Liver (tissue), 9 donors: ENCODE data around the gene CDC25A. TPM values are rescaled to one million over a fixed set of nuclear protein-coding genes. Genes with fewer than 3 reads are reported as not detected.

Source experiments
- DNase-seq: peaks from one replicate; pipeline ENCODE4 v3.0.0-alpha.2; 2017; ENCODE audit warnings: low spot score
- H3K27ac ChIP-seq, 2 donors: one replicate each; pipeline ENCODE4 v1.7.0; 2013; ENCODE audit warnings: inconsistent platforms in 2 of 2, low read length in 2 of 2, control low read depth in 1 of 2, low read depth in 1 of 2, mild to moderate bottlenecking in 1 of 2
- H3K27me3 ChIP-seq, 4 donors: one replicate each; pipeline versions ENCODE4 v1.6.1 to v1.7.0; 2013; ENCODE audit warnings: low read length in 3 of 4, inconsistent platforms in 1 of 4, mild to moderate bottlenecking in 1 of 4, moderate library complexity in 1 of 4; ENCODE audit not compliant: control insufficient read depth in 4 of 4, insufficient read depth in 4 of 4
- H3K36me3 ChIP-seq, 4 donors: one replicate each; pipeline versions ENCODE4 v1.6.1 to v1.7.0; 2013; ENCODE audit warnings: low read length in 3 of 4, mild to moderate bottlenecking in 3 of 4, low read depth in 1 of 4, moderate library complexity in 1 of 4; ENCODE audit not compliant: control insufficient read depth in 4 of 4, insufficient read depth in 3 of 4
- H3K4me1 ChIP-seq, 4 donors: one replicate each; pipeline versions ENCODE4 v1.6.1 to v1.7.0; 2013; ENCODE audit warnings: low read length in 3 of 4, mild to moderate bottlenecking in 3 of 4, moderate library complexity in 1 of 4; ENCODE audit not compliant: control insufficient read depth in 4 of 4, insufficient read depth in 4 of 4
- H3K4me3 ChIP-seq, 3 donors: one replicate each; pipeline versions ENCODE4 v1.6.1 to v1.7.0; 2013; ENCODE audit warnings: low read length in 3 of 3, control low read depth in 1 of 3, low read depth in 1 of 3, mild to moderate bottlenecking in 1 of 3
- H3K9ac ChIP-seq, 2 donors: one replicate each; pipeline ENCODE4 v1.7.0; 2013; ENCODE audit warnings: low read length in 2 of 2, mild to moderate bottlenecking in 2 of 2, moderate library complexity in 2 of 2, control low read depth in 1 of 2, low read depth in 1 of 2
- H3K9me3 ChIP-seq, 4 donors: one replicate each; pipeline versions ENCODE4 v1.6.1 to v1.7.0; 2013; ENCODE audit warnings: low read length in 3 of 4; ENCODE audit not compliant: control insufficient read depth in 4 of 4
- ATF3 ChIP-seq: IDR thresholded peaks from 2 replicates; pipeline ENCODE4 v1.6.1; 2016; ENCODE audit warnings: antibody characterized with exemption
- CTCF ChIP-seq: fragments of 150-350 bp; IDR thresholded peaks from 2 replicates; pipeline ENCODE4 v1.5.1; 2017; ENCODE audit warnings: improper control_type of control experiment, low read depth, low read length; ENCODE audit not compliant: missing input control
- EGR1 ChIP-seq, 2 donors: IDR thresholded peaks; 2 replicates each; pipeline ENCODE4 v1.6.1; 2016 to 2018; ENCODE audit warnings: antibody characterized with exemption in 2 of 2, low read depth in 2 of 2
- FOXA1 ChIP-seq: IDR thresholded peaks from 2 replicates; pipeline ENCODE4 v1.6.1; 2016; ENCODE audit warnings: antibody characterized with exemption
- FOXA2 ChIP-seq: IDR thresholded peaks from 2 replicates; pipeline ENCODE4 v1.6.1; 2016; ENCODE audit warnings: antibody characterized with exemption
- GABPA ChIP-seq, 2 donors: IDR thresholded peaks in 1 of 2; conservative IDR thresholded peaks in 1 of 2; 2 replicates each; pipeline ENCODE4 v1.6.1; 2016; ENCODE audit warnings: antibody characterized with exemption in 2 of 2, mild to moderate bottlenecking in 1 of 2, moderate library complexity in 1 of 2
- HNF4A ChIP-seq, 2 donors: conservative IDR thresholded peaks; 2 replicates each; pipeline ENCODE4 v1.6.1; 2016; ENCODE audit warnings: antibody characterized with exemption in 2 of 2, mild to moderate bottlenecking in 2 of 2
- HNF4G ChIP-seq: IDR thresholded peaks from 2 replicates; pipeline ENCODE4 v1.6.1; 2016; ENCODE audit warnings: antibody characterized with exemption
- JUND ChIP-seq, 2 donors: IDR thresholded peaks; 2 replicates each; pipeline ENCODE4 v1.6.1; 2016; ENCODE audit warnings: antibody characterized with exemption in 2 of 2
- MAX ChIP-seq: IDR thresholded peaks from 2 replicates; pipeline ENCODE4 v1.6.1; 2016; ENCODE audit warnings: antibody characterized with exemption
- NR2F2 ChIP-seq: IDR thresholded peaks from 2 replicates; pipeline ENCODE4 v1.6.1; 2016; ENCODE audit warnings: antibody characterized with exemption
- RAD21 ChIP-seq, 2 donors: IDR thresholded peaks; 2 replicates each; pipeline ENCODE4 v1.6.1; 2016; ENCODE audit warnings: antibody characterized with exemption in 2 of 2, mild to moderate bottlenecking in 2 of 2
- REST ChIP-seq: IDR thresholded peaks from 2 replicates; pipeline ENCODE4 v1.6.1; 2016; ENCODE audit warnings: antibody characterized with exemption, mild to moderate bottlenecking
- RXRA ChIP-seq, 2 donors: IDR thresholded peaks; 2 replicates each; pipeline ENCODE4 v1.6.1; 2017 to 2018; ENCODE audit warnings: antibody characterized with exemption in 2 of 2, mild to moderate bottlenecking in 1 of 2
- SP1 ChIP-seq: IDR thresholded peaks from 2 replicates; pipeline ENCODE4 v1.6.1; 2018; ENCODE audit warnings: antibody characterized with exemption, mild to moderate bottlenecking
- TAF1 ChIP-seq: conservative IDR thresholded peaks from 2 replicates; pipeline ENCODE4 v1.6.1; 2016; ENCODE audit warnings: antibody characterized with exemption, mild to moderate bottlenecking
- YY1 ChIP-seq: IDR thresholded peaks from 2 replicates; pipeline ENCODE4 v1.6.1; 2016; ENCODE audit warnings: antibody characterized with exemption, mild to moderate bottlenecking
- ZBTB33 ChIP-seq: IDR thresholded peaks from 2 replicates; pipeline ENCODE4 v1.6.1; 2016; ENCODE audit warnings: antibody characterized with exemption
- WGBS: extraction: QIAGEN DNeasy Blood & Tissue Kit; methylation state at CpG from one replicate; pipeline ENCODE4 v1.1.7; 2013; 5-methylcytosine and 5-hydroxymethylcytosine counted together
- polyA plus RNA-seq, 2 donors: library from polyadenylated mRNA; stranded (reverse) in 1 of 2; unstranded in 1 of 2; fragments of 200-250 nt in 1 of 2; fragments of >200 nt in 1 of 2; fragmentation: Nextera tagmentation in 1 of 2; extraction: Ambion mirVana in 1 of 2; gene quantifications; one replicate each; pipeline versions ENCODE4 v1.2.1 to v1.2.3, GENCODE V29; 2013 to 2015
- total RNA-seq, 2 donors: library from RNA; depleted of rRNA; stranded (reverse); fragments of >200 nt; gene quantifications; one replicate each; pipeline ENCODE4 v1.2.3, GENCODE V29; 2014
- donor health status: healthy.
- donor health status: healthy.
- donor health status: healthy.
- donor health status: healthy.
- donor health status: healthy.

The CDC25A gene
- total RNA-seq (10 to 100 TPM in 1 of 2 donors, under 1 TPM in 1; 0.25 to 29.6 TPM), polyA plus RNA-seq (under 1 TPM; 0.18 to 0.95 TPM)

GRCh38 chr3:48188266-48189201 is at the start of gene CDC25A:
TSS of gene CDC25A (minus strand) at chr3:48188417. CDS start at chr3:48187947, 470 bp downstream.
- H3K4me1 ChIP-seq: peaks cover 0 to 14% (median 8%) of the 10 kb centered on the region in 4 donors
- TF ChIP-seq REST (no peak), RAD21 (IDR thresholded peaks at IDR 0.05) (no peak), TAF1 (no peak), ZBTB33 (peak; percentile 73), SP1 (peak; percentile 92), HNF4G (no peak), MAX (peak; percentile 70), NR2F2 (peak; percentile 91), GABPA (IDR thresholded peaks at IDR 0.05 in 1 of 2, conservative IDR thresholded peaks at IDR 0.05 in 1 of 2) (peak in 1 of 2 donors; percentile 59), JUND (IDR thresholded peaks at IDR 0.05) (no peak), YY1 (peak; percentile 87), EGR1 (IDR thresholded peaks at IDR 0.05; ENCODE audit: low read depth in 2 of 2) (no peak), FOXA2 (no peak), RXRA (IDR thresholded peaks at IDR 0.05) (peak; percentile 64 to 65), HNF4A (conservative IDR thresholded peaks at IDR 0.05) (peak; percentile 51 to 54), CTCF (no peak), FOXA1 (no peak), ATF3 (no peak)
- H3K27ac ChIP-seq: peak within 1 kb of the TSS in 1 of 2 donors; percentile 29
- H3K4me3 ChIP-seq: peak within 1 kb of the TSS; percentile 57 to 82 (median 74)
- no peaks in the 10 kb centered on the region for H3K27me3 ChIP-seq
- no peaks in the 10 kb centered on the region for H3K9me3 ChIP-seq
- WGBS: 9% methylated on average over 44 of the region's 44 CpGs
- H3K36me3 ChIP-seq: no peaks in the 10 kb centered on the region
- peak; percentile 95 for DNase-seq
- H3K9ac ChIP-seq: peak within 1 kb of the TSS in 1 of 2 donors; percentile 62
